ENCODE data around the gene C16orf89.
"Not testable (repeated sequence)": the region's sequence is repeated elsewhere in the genome, so short reads cannot be mapped to it uniquely, and the experiment has no call there.

The C16orf89 gene

GRCh38 chr16:5077304-5077703 lies 11.5 kb upstream of the C16orf89 start:
- TF ChIP-seq, protein P1, sequence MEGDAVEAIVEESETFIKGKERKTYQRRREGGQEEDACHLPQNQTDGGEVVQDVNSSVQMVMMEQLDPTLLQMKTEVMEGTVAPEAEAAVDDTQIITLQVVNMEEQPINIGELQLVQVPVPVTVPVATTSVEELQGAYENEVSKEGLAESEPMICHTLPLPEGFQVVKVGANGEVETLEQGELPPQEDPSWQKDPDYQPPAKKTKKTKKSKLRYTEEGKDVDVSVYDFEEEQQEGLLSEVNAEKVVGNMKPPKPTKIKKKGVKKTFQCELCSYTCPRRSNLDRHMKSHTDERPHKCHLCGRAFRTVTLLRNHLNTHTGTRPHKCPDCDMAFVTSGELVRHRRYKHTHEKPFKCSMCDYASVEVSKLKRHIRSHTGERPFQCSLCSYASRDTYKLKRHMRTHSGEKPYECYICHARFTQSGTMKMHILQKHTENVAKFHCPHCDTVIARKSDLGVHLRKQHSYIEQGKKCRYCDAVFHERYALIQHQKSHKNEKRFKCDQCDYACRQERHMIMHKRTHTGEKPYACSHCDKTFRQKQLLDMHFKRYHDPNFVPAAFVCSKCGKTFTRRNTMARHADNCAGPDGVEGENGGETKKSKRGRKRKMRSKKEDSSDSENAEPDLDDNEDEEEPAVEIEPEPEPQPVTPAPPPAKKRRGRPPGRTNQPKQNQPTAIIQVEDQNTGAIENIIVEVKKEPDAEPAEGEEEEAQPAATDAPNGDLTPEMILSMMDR (IDR thresholded peaks at IDR 0.05; ENCODE audit: low read depth, low read length) = no peak
- DNase-seq (ENCODE audit: low read depth in 2 of 2) = no peak
- no peak overlapping the region for H3K4me3 ChIP-seq (replicated peaks in 1 of 2; ENCODE audit: low read depth in 2 of 2, low read length in 2 of 2)

GRCh38 chr16:5075637-5076036 lies 9.9 kb upstream of the C16orf89 start:
- DNase-seq (ENCODE audit: low read depth in 2 of 2) = no peak
- no peak overlapping the region for H3K4me3 ChIP-seq (replicated peaks in 1 of 2; ENCODE audit: low read depth in 2 of 2, low read length in 2 of 2)
- TF ChIP-seq, protein P1 (IDR thresholded peaks at IDR 0.05; ENCODE audit: low read depth, low read length) = no peak

DNA sequence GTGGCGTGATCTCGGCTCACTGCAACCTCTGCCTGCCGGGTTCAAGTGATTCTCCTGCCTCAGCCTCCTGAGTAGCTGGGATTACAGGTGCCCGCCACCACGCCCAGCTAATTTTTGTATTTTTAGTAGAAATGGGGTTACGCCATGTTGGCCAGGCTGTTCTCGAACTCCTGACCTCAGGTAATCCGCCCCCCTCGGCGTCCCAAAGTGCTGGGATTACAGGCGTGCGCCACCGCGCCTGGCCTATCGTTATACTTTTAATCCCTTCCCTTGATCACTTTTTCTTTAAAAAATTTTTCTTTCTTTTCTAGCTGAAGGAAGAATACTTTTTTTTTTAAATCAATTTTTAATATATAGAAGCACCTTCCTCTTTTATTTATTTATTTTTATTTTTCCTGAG lies 8.0 kb upstream of the C16orf89 start:
- not testable (repeated sequence) for DNase-seq (ENCODE audit: low read depth in 2 of 2); H3K4me3 ChIP-seq (replicated peaks in 1 of 2; ENCODE audit: low read depth in 2 of 2, low read length in 2 of 2)

DNA sequence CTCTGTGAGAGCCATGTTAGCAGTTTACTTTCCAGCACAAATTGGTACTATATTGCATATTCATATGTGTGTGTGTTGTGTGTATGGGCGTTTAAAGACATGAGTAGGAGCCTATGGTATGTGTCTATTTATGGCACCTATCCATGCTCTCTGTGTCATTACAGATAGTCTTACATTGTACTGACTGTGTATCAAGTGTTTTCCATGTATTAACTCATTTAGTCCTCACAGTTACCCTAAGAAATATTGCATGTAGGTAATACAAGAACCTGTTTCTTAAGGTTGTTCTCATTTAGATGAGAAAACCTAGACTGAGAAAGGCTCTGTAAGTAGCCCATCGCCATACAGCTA lies 7.5 kb upstream of the C16orf89 start:
- no peak overlapping the region for H3K4me3 ChIP-seq (replicated peaks in 1 of 2; ENCODE audit: low read depth in 2 of 2, low read length in 2 of 2)
- TF ChIP-seq, protein P1 (IDR thresholded peaks at IDR 0.05; ENCODE audit: low read depth, low read length) = no peak
- peak; percentile 15 to 53 for DNase-seq (ENCODE audit: low read depth in 2 of 2)

GRCh38 chr16:5072334-5073278 lies 6.8 kb upstream of the C16orf89 start:
- peak overlapping the region; percentile 78 to 79 for H3K4me3 ChIP-seq (replicated peaks in 1 of 2; ENCODE audit: low read depth in 2 of 2, low read length in 2 of 2)
- TF ChIP-seq, protein P1 (IDR thresholded peaks at IDR 0.05; ENCODE audit: low read depth, low read length) = no peak
- DNase-seq (ENCODE audit: low read depth in 2 of 2) = peak in 1 of 2 donors; percentile 43

DNA sequence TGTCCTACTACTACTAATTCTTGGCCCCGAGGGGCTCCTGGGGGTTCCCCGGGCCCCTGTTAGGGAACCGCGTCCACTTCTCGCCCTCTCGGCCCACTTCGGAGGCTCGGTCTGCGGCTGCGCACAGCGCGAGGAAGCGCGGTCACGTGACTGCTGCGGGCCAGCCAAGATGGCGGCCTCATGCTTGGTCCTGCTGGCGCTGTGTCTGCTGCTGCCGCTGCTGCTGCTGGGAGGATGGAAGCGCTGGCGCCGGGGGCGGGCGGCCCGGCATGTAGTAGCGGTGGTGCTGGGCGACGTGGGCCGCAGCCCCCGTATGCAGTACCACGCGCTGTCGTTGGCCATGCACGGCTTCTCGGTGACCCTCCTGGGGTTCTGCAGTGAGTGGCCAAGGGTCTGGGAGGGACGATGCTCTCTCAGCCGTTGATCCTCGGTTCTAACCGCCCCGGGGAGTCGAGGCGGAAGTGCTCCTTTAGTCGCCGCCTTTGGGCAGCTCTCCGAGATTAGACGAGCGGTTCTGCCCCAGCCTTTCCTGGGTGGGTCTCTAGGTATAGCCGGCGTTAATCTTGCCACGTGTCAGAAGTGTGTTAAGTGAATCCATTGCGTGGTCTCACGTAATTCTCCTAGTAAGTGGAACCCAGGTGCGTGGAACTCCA lies 6.1 kb upstream of the C16orf89 start, which contains the start of gene ALG1:
Gene ALG1, plus strand, starts transcription at position 163 of the 653 bp plus-strand sequence. Its CDS starts 7 bp downstream, at position 170.
- H3K4me3 ChIP-seq (replicated peaks in 1 of 2; ENCODE audit: low read depth in 2 of 2, low read length in 2 of 2) = peak within 1 kb of the TSS; percentile 78 to 79
- TF ChIP-seq, protein P1 (IDR thresholded peaks at IDR 0.05; ENCODE audit: low read depth, low read length) = no peak
- DNase-seq (ENCODE audit: low read depth in 2 of 2) = peak; percentile 90

GRCh38 chr16:5071341-5071680 lies 5.6 kb upstream of the C16orf89 start:
- no peak for DNase-seq (ENCODE audit: low read depth in 2 of 2)
- TF ChIP-seq, protein P1 (IDR thresholded peaks at IDR 0.05; ENCODE audit: low read depth, low read length) = no peak
- peak overlapping the region in 1 of 2 donors; percentile 79 for H3K4me3 ChIP-seq (replicated peaks in 1 of 2; ENCODE audit: low read depth in 2 of 2, low read length in 2 of 2)

All from cardiac fibroblast (primary cell).